HG02571 (cell line): ENCODE data around the gene DCST1.

Source experiments
- ATAC-seq: cut with Tn5 transposase; IDR thresholded peaks from one replicate; pipeline ENCODE4 v1.9.1; 2021; ENCODE audit warnings: mild to moderate bottlenecking, moderate library complexity; ENCODE audit not compliant: unreplicated experiment

Gene DCST1

GRCh38 chr1:155012776-155013602, 20.6 kb upstream of the DCST1 start:
- ATAC-seq: no peak

- no peak for ATAC-seq
Measured at GRCh38 chr1:155013632-155014031, 20.0 kb upstream of the DCST1 start.

- ATAC-seq: no peak
Measured at GRCh38 chr1:155014709-155015508, 18.7 kb upstream of the DCST1 start.

GRCh38 chr1:155015527-155016230, 17.9 kb upstream of the DCST1 start:
- ATAC-seq: no peak

- ATAC-seq: no peak
Measured at GRCh38 chr1:155016231-155016831, 17.3 kb upstream of the DCST1 start.

- ATAC-seq: peak; percentile 57
Measured at GRCh38 chr1:155017041-155017945, 16.3 kb upstream of the DCST1 start.

- peak; percentile 18 for ATAC-seq
Measured at GRCh38 chr1:155017946-155018316, 15.7 kb upstream of the DCST1 start.

- ATAC-seq: no peak
Measured at GRCh38 chr1:155018617-155019348, 14.8 kb upstream of the DCST1 start.

GRCh38 chr1:155019377-155020245, 14.0 kb upstream of the DCST1 start:
- no peak for ATAC-seq

GRCh38 chr1:155022136-155022926, 11.3 kb upstream of the DCST1 start:
- no peak for ATAC-seq

- no peak for ATAC-seq
Measured at GRCh38 chr1:155022927-155023236, 10.7 kb upstream of the DCST1 start.

GRCh38 chr1:155023627-155024026, 10.0 kb upstream of the DCST1 start:
- ATAC-seq: no peak

- ATAC-seq: no peak
Measured at GRCh38 chr1:155024315-155024714, 9.3 kb upstream of the DCST1 start.

- ATAC-seq: no peak
Measured at GRCh38 chr1:155026154-155026553, 7.5 kb upstream of the DCST1 start.

GRCh38 chr1:155026588-155026987, 7.0 kb upstream of the DCST1 start:
- no peak for ATAC-seq

GRCh38 chr1:155029513-155030242, 3.9 kb upstream of the DCST1 start:
- no peak for ATAC-seq

GRCh38 chr1:155030243-155030795, 3.3 kb upstream of the DCST1 start:
- no peak for ATAC-seq
